HG03159 (cell line): ENCODE results near the gene JMJD8.

Source experiments
- ATAC-seq: cut with Tn5 transposase; IDR thresholded peaks from one replicate; pipeline ENCODE4 v1.9.1; 2021; ENCODE audit warnings: mild to moderate bottlenecking, moderate library complexity; ENCODE audit not compliant: unreplicated experiment

The JMJD8 gene

GRCh38 chr16:644556-644955, 39.6 kb downstream of the JMJD8 start:
- no peak for ATAC-seq

DNA sequence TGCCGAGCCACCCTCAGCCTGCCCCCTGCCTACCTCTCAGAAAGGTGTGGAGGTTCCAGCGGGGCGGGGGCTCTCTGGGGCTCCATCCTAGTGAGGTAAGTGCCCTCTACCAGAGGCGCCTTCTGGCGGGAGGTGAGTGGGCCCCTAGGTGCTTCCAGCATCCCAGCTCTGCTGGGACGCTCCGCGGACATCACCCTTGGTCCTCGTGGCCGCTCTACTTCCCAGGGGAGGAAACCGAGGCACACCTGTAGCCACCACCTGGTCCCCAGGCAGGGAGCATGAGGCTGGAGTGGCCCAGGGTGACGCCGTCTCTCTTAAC, 41.1 kb downstream of the JMJD8 start:
- ATAC-seq: no peak

DNA sequence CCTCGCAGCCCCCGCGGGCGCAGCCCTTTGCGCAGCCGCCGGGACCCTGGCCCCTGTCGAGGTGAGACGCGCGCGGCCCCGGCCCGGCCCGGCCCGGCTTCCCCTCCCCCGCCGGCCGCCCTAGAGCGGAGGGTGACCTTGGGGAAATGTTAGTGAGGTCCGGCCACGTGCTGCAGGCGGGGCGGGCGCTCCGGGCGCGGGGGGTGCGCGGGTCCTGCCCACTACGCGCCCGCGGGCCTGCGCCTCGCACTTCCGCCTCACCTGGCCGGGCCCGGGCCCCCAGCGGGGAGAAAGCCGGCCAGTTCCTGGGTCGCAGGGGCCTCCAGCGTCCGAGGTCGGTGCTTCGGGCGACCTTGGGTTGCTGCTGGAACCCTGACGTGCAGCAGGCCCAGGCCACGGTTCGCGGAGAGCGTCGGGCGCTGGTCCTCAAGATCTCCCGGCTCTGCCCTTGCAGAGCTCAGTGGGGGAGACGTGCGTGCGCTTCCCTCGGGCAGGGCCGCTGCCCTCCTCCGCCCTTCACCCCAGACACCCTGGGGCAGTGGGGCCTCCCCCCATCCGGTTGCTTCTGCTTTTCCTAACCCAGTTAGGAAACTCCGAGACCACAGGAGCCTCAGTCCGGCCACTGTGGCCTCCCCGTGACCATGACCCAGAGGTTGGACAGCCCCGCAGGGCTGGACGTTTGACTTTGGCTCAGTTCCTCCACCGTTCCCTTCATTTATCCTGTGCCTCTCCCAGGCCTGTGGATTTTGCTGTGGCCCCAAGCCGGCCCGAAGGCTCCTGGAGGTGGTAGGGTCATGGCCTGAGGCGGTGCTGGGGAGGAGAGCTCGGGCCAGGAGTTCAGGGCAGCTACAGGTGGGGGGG, 41.7 kb downstream of the JMJD8 start:
- ATAC-seq: peak; percentile 34

DNA sequence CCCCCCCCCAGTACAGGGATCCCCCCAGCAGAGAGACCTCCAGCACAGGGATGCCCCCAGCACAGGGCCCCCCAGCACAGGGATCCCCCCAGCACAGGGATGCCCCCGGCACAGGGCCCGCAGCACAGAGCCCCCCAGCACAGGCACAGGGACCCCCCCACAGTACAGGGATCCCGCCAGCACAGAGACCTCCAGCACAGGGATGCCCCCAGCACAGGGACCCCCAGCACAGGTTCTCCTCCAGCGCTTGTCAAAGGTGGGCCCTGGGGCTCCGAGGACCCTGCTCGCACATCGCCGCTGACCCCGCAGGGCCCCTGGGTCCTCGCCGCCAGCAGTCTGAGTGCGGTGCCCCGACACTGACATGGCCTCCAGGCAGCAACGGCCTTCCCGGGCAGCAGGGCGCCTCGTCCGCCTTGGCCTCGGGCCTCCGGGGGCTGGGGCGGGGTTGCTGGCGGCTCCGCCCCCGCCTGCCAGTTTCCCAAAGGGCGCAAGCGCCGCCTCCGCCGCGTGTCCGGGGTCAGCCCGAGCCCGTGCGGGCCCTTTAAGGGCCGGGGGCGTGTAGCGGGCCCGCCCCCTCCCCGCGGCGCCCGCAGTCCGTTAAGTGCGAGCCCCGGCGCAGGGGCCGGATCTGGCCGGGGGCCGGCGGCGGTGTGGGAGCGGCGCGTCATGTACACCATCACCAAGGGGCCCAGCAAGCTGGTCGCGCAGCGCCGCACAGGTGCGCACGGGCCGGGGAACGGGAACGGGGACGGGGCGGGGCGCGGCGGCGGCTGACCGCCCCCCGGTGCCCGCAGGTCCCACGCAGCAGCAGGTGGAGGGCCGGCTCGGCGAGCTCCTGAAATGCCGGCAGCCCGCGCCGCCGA, 42.6 kb downstream of the JMJD8 start, which contains the start of gene MCRIP2:
MCRIP2 (plus strand) TSS at position 503 of the 863 bp plus-strand sequence; CDS start at position 667, 164 bp downstream.
- peak; percentile 51 for ATAC-seq

DNA sequence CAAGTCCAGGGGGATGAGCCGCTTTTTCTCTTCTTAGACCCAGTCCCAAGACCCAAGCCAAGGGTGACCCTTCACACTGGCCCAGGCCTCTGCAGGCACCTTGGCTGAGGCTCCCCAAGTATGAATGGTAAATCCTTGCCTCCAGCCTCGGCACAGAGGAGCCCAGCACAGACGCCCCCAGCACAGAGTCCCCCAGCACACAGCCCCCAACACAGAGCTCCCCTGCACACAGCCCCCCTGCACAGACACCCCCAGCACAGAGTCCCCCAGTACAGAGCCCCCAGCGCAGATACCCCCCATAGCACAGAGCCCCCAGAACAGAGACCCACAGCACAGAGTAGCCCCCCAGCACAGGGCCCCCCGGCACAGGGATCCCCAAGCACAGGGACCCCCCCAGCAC, 43.5 kb downstream of the JMJD8 start:
- ATAC-seq: no peak

- no peak for ATAC-seq
Measured at GRCh38 chr16:638836-639235, 45.3 kb downstream of the JMJD8 start.

- no peak for ATAC-seq
Measured at GRCh38 chr16:638034-638543, 46.0 kb downstream of the JMJD8 start.

GRCh38 chr16:637081-638018, 46.8 kb downstream of the JMJD8 start:
- ATAC-seq: no peak

DNA sequence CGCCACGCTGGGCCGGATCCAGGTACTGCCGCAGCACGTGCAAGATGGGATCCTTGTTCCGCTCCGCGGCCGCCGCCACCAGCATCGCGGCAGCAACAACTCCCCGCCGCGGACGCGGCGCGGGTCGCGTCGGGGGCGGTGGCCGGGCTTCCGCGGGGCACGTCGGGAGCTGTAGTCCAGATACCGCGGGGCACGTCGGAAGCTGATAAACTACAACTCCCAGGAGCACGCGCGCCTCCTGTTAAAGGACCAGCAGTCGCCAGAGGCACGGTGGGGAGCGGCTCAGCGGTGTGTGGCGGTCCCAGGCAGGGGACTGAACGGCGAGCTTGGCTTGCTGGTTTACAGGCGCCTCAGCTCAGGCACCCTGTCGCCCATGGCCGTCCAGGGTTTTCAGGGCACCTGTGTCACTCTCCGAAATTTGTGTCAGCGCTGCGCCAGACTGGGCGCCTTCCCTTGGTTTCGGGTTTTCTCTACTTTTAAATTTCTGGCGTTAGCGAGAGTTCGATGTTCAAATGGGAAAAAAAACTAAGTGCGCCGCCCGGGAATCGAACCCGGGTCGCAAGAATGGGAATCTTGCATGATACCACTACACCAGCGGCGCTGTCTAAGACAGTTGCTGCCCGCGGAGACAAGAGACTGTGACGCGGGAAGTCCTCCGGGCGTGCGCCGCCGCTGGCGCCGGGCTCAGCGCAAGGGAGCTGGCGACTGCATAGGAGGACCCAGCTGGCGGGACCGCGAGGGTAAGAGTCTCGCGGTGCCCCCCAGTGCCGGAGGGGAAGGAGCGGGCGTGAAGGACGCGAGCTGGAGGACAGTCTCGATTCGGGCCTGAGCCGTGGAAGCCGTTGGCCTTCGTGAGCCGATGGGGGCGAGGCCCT, 47.7 kb downstream of the JMJD8 start, which contains the start of gene METTL26:
METTL26 (minus strand) TSS at position 100 of the 875 bp plus-strand sequence; CDS start at position 85, 15 bp downstream.
- peak; percentile 67 for ATAC-seq

DNA sequence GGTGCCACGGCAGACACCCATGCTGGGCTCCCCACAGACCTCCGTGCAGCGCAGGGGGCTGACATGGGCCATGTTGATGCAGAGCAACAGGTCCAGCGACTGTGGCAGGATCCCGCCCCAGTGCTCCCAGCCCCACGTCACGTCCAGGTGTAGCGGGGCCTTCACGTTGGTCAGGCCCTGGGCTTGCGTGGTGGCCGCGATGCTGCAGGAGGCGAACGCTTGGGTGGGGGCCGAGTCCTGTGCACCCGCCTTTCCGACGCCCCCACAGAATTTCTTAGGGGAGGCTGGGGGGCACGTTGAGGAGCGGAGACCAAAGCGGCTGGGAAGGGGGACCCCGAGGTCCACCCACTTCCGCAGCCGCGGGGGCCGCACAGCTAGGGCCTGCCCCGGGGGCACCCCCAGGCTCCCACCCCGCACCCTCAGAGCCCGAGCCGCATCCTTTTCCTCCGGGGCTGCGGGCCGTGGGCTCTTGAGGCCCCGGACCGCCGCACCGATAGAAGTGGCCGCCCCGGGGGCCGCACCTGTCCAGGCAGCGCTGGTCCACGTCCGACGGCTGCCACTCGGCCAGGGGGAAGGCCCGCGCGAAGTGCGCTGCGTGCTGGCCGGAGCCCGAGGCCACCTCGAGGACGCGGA, 48.4 kb downstream of the JMJD8 start:
- ATAC-seq: peak; percentile 2

GRCh38 chr16:634996-635395, 49.1 kb downstream of the JMJD8 start:
- ATAC-seq: no peak

GRCh38 chr16:634051-634670, 50.0 kb downstream of the JMJD8 start:
- ATAC-seq: no peak

DNA sequence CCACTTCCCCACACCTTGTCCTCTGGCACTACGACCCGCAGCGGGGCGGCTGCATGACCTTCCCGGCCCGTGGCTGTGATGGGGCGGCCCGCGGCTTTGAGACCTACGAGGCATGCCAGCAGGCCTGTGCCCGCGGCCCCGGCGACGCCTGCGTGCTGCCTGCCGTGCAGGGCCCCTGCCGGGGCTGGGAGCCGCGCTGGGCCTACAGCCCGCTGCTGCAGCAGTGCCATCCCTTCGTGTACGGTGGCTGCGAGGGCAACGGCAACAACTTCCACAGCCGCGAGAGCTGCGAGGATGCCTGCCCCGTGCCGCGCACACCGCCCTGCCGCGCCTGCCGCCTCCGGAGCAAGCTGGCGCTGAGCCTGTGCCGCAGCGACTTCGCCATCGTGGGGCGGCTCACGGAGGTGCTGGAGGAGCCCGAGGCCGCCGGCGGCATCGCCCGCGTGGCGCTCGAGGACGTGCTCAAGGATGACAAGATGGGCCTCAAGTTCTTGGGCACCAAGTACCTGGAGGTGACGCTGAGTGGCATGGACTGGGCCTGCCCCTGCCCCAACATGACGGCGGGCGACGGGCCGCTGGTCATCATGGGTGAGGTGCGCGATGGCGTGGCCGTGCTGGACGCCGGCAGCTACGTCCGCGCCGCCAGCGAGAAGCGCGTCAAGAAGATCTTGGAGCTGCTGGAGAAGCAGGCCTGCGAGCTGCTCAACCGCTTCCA, 50.6 kb downstream of the JMJD8 start:
- ATAC-seq: no peak

GRCh38 chr16:632486-633335, 51.4 kb downstream of the JMJD8 start:
- ATAC-seq: no peak

DNA sequence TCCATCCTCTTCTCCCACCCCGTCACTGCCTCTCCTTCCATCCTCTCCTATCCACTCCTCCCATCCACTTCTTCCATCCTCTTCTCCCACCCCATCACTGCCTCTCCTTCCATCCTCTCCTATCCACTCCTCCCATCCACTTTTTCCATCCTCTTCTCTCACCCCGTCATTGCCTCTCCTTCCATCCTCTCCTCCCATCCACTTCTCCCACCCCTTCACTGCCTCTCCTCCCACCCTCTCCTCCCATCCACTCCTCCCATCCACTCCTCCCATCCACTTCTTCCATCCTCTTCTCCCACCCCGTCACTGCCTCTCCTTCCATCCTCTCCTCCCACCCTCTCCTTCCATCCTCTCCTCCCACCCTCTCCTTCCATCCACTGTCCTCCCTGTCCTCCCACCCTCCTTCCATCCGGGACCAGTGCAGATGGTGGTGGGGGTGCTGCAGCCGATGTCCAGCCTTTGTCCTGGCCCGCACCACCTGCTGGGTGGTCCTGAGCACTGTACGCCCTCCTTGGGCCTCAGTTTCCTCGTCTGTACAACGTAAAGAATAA, 52.3 kb downstream of the JMJD8 start:
- no peak for ATAC-seq
